Spleen (tissue), 11 donors: ENCODE data around the gene CCDC107. TPM values are rescaled to one million over a fixed set of nuclear protein-coding genes. Genes with fewer than 3 reads are reported as not detected.
A peak's percentile ranks its signal among the peaks of the same experiment; 100 is the strongest.
"Not testable (repeated sequence)": the region's sequence is repeated elsewhere in the genome, so short reads cannot be mapped to it uniquely, and the experiment has no call there.

Experiments used
- DNase-seq: peaks from one replicate; pipeline ENCODE4 v3.0.0-alpha.2; 2020
- H3K27ac ChIP-seq, 8 donors: fragments of 200-600 bp; sonication (generic) in 7 of 8; 1 replicate in 4 of 8; 2 replicates in 4 of 8; pipeline versions ENCODE4 v1.5.0 to v1.8.0; 2016 to 2021; ENCODE audit warnings: inconsistent platforms in 4 of 8, mild to moderate bottlenecking in 4 of 8, moderate library complexity in 1 of 8
- H3K27me3 ChIP-seq, 7 donors: fragments of 200-600 bp; sonication (generic) in 6 of 7; replicated peaks in 1 of 7; 1 replicate in 4 of 7; 2 replicates in 3 of 7; pipeline versions ENCODE4 v1.5.0 to v1.8.0; 2016 to 2021; ENCODE audit warnings: inconsistent platforms in 3 of 7, mild to moderate bottlenecking in 1 of 7
- H3K36me3 ChIP-seq, 6 donors: fragments of 200-600 bp; sonication (generic) in 5 of 6; 1 replicate in 4 of 6; 2 replicates in 2 of 6; pipeline versions ENCODE4 v1.5.0 to v1.8.0; 2016 to 2021; ENCODE audit warnings: inconsistent platforms in 2 of 6
- H3K4me1 ChIP-seq, 6 donors: fragments of 200-600 bp; sonication (generic) in 5 of 6; 1 replicate in 3 of 6; 2 replicates in 3 of 6; pipeline versions ENCODE4 v1.5.0 to v1.8.0; 2016 to 2021; ENCODE audit warnings: inconsistent platforms in 3 of 6
- H3K4me3 ChIP-seq, 8 donors: fragments of 200-600 bp; sonication (generic) in 7 of 8; 1 replicate in 4 of 8; 2 replicates in 4 of 8; pipeline versions ENCODE4 v1.5.0 to v1.8.0; 2016 to 2021; ENCODE audit warnings: inconsistent platforms in 4 of 8, mild to moderate bottlenecking in 4 of 8, moderate library complexity in 2 of 8
- H3K9me3 ChIP-seq, 8 donors: fragments of 200-600 bp; sonication (generic) in 7 of 8; 1 replicate in 4 of 8; 2 replicates in 4 of 8; pipeline versions ENCODE4 v1.5.0 to v1.8.0; 2016 to 2021; ENCODE audit warnings: inconsistent platforms in 4 of 8
- POLR2A ChIP-seq, 3 donors: fragments of 450-650 bp; IDR thresholded peaks; one replicate each; pipeline ENCODE4 v1.5.1; 2017; ENCODE audit warnings: antibody characterized with exemption in 3 of 3, mild to moderate bottlenecking in 1 of 3
- POLR2AphosphoS5 ChIP-seq, 3 donors: sonication (generic); formaldehyde crosslinking; IDR thresholded peaks; one replicate each; pipeline ENCODE4 v1.5.1; 2017; ENCODE audit warnings: antibody characterized with exemption in 3 of 3
- WGBS, 5 donors: extraction: QIAGEN DNeasy Blood & Tissue Kit in 3 of 5; methylation state at CpG; one replicate each; pipeline versions ENCODE4 v1.1.5 to v1.1.7; 2013 to 2018; 5-methylcytosine and 5-hydroxymethylcytosine counted together
- intact Hi-C: fragments of 100-400 bp; cut with DNase I; formaldehyde crosslinking; loops from one replicate; pipeline ENCODE4 v1.15.0; 2023; ENCODE audit warnings: low total_unique reads
- polyA plus RNA-seq, 3 donors: library from polyadenylated mRNA; stranded (reverse); fragments of 200-250 nt; gene quantifications; one replicate each; pipeline ENCODE4 v1.2.1, GENCODE V29; 2013
- total RNA-seq, 7 donors: library from RNA; depleted of rRNA in 3 of 7; stranded (reverse); fragments of >200 nt in 3 of 7; fragmentation: NEBNext Ultra II Directional in 4 of 7; extraction: Animal tissue kit (Norgen Biotek cat#: 25700) in 4 of 7; gene quantifications; one replicate each; pipeline versions ENCODE4 v1.1.0 to v1.2.1, GENCODE V29; 2016 to 2021
- TF ChIP-seq, protein P1 (sequence below), 11 experiments: fragments of 200-600 bp in 7 of 11; fragments of 450-650 bp in 4 of 11; sonication (generic) in 4 of 11; IDR thresholded peaks in 8 of 11; conservative IDR thresholded peaks in 3 of 11; 1 replicate in 7 of 11; 2 replicates in 4 of 11; pipeline versions ENCODE4 v1.4.0 to v1.8.0; 2016 to 2021; ENCODE audit warnings: antibody characterized with exemption in 11 of 11, inconsistent platforms in 4 of 11, mild to moderate bottlenecking in 1 of 11
- donor health status: healthy with polysubstance abuse.
- donor health status: DM: no; HTN: no; CAD: no; lungs with moderate emphysema.
- donor health status: DM: no; HTN: no; CAD: no.
- donor health status: Bipolar disorder and iron deficiency.
- donor health status: healthy.
- donor health status: DM: no; HTN: no; CAD: no.
- donor health status: DM: yes; HTN: yes; CAD: no.

The CCDC107 gene
- total and polyA plus RNA-seq, 10 donors, result 14.4 to 46.9 (median 21.3) TPM

GRCh38 chr9:35611230-35611797 lies 46.8 kb upstream of the CCDC107 start:
- Histone ChIP-seq H3K4me3 (no peak overlapping the region), H3K27me3 (no peaks in the 10 kb centered on the region), H3K9me3 (no peaks in the 10 kb centered on the region), H3K27ac (peak overlapping the region in 2 of 8 donors; percentile 10 to 51), H3K4me1 (peaks cover 14 to 99% (median 31%) of the 10 kb centered on the region in 6 donors), H3K36me3 (peaks cover 0 to 92% (median 30%) of the 10 kb centered on the region in 6 donors)
- intact Hi-C loops, result no loop called here
- 10 to 22% (median 17%) methylated on average over 7 to 8 of the region's 8 CpGs for WGBS, 5 donors
- no peak for TF ChIP-seq POLR2A (IDR thresholded peaks at IDR 0.05)
- peak in 2 of 3 donors; percentile 22 to 65 for TF ChIP-seq POLR2AphosphoS5 (IDR thresholded peaks at IDR 0.05)
- TF ChIP-seq, protein P1, sequence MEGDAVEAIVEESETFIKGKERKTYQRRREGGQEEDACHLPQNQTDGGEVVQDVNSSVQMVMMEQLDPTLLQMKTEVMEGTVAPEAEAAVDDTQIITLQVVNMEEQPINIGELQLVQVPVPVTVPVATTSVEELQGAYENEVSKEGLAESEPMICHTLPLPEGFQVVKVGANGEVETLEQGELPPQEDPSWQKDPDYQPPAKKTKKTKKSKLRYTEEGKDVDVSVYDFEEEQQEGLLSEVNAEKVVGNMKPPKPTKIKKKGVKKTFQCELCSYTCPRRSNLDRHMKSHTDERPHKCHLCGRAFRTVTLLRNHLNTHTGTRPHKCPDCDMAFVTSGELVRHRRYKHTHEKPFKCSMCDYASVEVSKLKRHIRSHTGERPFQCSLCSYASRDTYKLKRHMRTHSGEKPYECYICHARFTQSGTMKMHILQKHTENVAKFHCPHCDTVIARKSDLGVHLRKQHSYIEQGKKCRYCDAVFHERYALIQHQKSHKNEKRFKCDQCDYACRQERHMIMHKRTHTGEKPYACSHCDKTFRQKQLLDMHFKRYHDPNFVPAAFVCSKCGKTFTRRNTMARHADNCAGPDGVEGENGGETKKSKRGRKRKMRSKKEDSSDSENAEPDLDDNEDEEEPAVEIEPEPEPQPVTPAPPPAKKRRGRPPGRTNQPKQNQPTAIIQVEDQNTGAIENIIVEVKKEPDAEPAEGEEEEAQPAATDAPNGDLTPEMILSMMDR (IDR thresholded peaks at IDR 0.05 in 8 of 11, conservative IDR thresholded peaks at IDR 0.05 in 3 of 11), result peak; percentile 27 to 80 (median 63)
- DNase-seq, result peak; percentile 79

GRCh38 chr9:35612066-35612465 lies 46.0 kb upstream of the CCDC107 start:
- 85 to 97% (median 90%) methylated on average over 4 of the region's 4 CpGs for WGBS, 5 donors
- Histone ChIP-seq H3K4me1 (peaks cover 8 to 99% (median 28%) of the 10 kb centered on the region in 6 donors), H3K27ac (peak overlapping the region in 1 of 8 donors; percentile 51), H3K36me3 (peaks cover 0 to 91% (median 30%) of the 10 kb centered on the region in 6 donors)
- intact Hi-C loops, DNase-seq, H3K27me3 ChIP-seq, H3K4me3 ChIP-seq, H3K9me3 ChIP-seq: not testable (repeated sequence)

DNA sequence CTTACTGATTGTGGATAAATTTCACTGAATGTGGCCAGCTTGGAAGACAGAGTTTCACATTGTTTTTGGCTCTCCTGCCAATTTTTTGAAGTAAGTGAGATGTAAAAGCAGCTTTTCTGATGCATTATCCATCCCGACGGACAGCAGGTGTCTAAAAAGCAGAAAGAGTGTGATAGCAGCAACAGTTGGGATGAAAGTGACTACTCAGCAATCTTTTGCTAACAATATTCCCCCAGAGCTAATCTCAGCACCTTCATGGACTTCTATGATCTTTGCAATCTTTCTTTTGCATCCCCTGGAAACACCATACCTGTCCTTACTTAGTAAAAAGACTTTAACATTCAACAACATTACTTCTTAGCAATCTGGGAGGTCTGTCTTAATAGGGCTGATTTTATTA lies 45.2 kb upstream of the CCDC107 start:
- 74 to 98% (median 96%) methylated on average over 2 of the region's 2 CpGs for WGBS, 5 donors
- Histone ChIP-seq H3K27ac (peak overlapping the region in 1 of 8 donors; percentile 7), H3K4me1 (peaks cover 8 to 99% (median 31%) of the 10 kb centered on the region in 6 donors), H3K4me3 (no peak overlapping the region), H3K9me3 (no peaks in the 10 kb centered on the region), H3K27me3 (no peaks in the 10 kb centered on the region), H3K36me3 (peaks cover 0 to 83% (median 26%) of the 10 kb centered on the region in 6 donors)
- TF ChIP-seq, protein P1 (IDR thresholded peaks at IDR 0.05 in 8 of 11, conservative IDR thresholded peaks at IDR 0.05 in 3 of 11), result no peak
- TF ChIP-seq POLR2AphosphoS5 (IDR thresholded peaks at IDR 0.05) (no peak), POLR2A (IDR thresholded peaks at IDR 0.05) (no peak)
- intact Hi-C loops, result no loop called here
- DNase-seq, result no peak

DNA sequence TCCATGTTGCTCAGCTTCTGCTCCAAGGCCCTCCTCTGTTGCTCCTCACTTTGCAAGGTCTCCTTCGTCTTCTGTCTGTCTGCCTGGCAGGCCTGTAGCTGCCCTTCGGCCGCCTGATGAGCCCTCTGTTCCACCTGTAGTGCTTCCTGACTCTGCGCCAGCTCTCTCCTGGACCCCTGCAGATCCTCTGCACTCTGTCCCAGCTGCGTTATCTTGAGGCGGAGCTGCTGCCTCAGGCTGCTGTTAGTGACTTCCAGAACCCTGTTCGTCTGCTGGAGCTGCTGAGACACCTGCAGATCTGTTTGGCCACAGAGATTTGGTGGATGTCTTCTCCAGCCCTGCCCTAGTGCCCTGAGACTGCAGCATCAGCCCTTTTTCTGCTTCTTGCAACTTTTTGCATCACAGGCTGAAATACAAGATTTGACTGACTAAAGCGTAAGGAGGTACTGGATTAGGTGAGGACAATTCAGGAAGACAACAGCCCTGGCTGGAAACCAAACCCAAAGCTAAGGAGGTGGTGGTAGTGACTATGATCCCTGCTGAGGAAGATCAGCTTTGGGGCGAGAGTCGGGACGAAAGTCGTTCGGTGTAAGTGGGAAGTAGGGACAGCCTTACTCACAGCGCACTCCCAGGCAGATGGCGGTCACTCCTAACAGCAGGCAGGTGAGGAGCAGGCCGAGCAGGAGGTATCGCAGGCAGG lies 42.0 kb upstream of the CCDC107 start:
- no peak for DNase-seq
- Histone ChIP-seq H3K9me3 (no peaks in the 10 kb centered on the region), H3K4me3 (peak overlapping the region in 6 of 8 donors; percentile 43 to 82 (median 56)), H3K4me1 (peaks cover 22 to 100% (median 61%) of the 10 kb centered on the region in 6 donors), H3K27me3 (no peaks in the 10 kb centered on the region), H3K36me3 (peaks cover 0 to 52% (median 2%) of the 10 kb centered on the region in 6 donors), H3K27ac (peak overlapping the region in 7 of 8 donors; percentile 72 to 94 (median 87))
- no peak for TF ChIP-seq POLR2A (IDR thresholded peaks at IDR 0.05)
- TF ChIP-seq POLR2AphosphoS5 (IDR thresholded peaks at IDR 0.05), result no peak
- TF ChIP-seq, protein P1 (IDR thresholded peaks at IDR 0.05 in 8 of 11, conservative IDR thresholded peaks at IDR 0.05 in 3 of 11), result no peak
- intact Hi-C loops, result no loop called here
- 75 to 84% (median 82%) methylated on average over 17 of the region's 17 CpGs for WGBS, 5 donors
